HCT116 (cell line): ENCODE results near the gene TMEM117. TPM values are rescaled to one million over a fixed set of nuclear protein-coding genes. Genes with fewer than 3 reads are reported as not detected.

Experiments
- ATAC-seq: fragments of 200-7000 bp; cut with Tn5 transposase; 2 replicates; pipeline ENCODE4 v1.9.1; 2020; ENCODE audit warnings: mild to moderate bottlenecking, moderate library complexity
- BruUV-seq: library from RNA; stranded (reverse); fragments of 400-500 nt; replicated peaks from 2 replicates; lab custom pipeline; 2021; lab: Mats Ljungman, UMichigan
- CTCF ChIA-PET: fragments of 300-600 bp; sonication (Branson Sonifier 250); formaldehyde crosslinking; loops from one replicate; lab custom pipeline; 2021; ENCODE audit warnings: antibody characterized with exemption; lab: Charles Lee
- POLR2A ChIA-PET: fragments of 300-600, 350-600 bp; sonication (Branson Sonifier 250); formaldehyde crosslinking; loops from one replicate; lab custom pipeline; 2021; ENCODE audit warnings: antibody characterized with exemption; lab: Charles Lee
- RAD21 ChIA-PET, 2 experiments: fragments of 300-600 bp; sonication (Branson Sonifier 250); formaldehyde crosslinking; loops; one replicate each; lab custom pipeline; 2023; ENCODE audit warnings: low total read pairs in 2 of 2; ENCODE audit not compliant: uncharacterized antibody in 2 of 2, unreplicated experiment in 2 of 2, low non-redundant PET in 1 of 2; lab: Charles Lee
- DNase-seq: peaks from one replicate; pipeline ENCODE4 v3.0.0-alpha.2; 2010; ENCODE audit warnings: low read depth, low spot score
- H2AFZ ChIP-seq: fragments of 200-600 bp; shearing (Covaris generic), sonication (generic); 2 replicates; pipeline ENCODE4 v1.6.1; 2017; ENCODE audit warnings: low read depth, mixed run types, mixed read lengths, antibody characterized with exemption, low read length; ENCODE audit not compliant: poor library complexity, severe bottlenecking
- H3K27ac ChIP-seq: 2 replicates; pipeline ENCODE4 v1.5.1; 2012; ENCODE audit warnings: low read depth, low read length
- H3K27me3 ChIP-seq: fragments of 200-600 bp; sonication (generic); 2 replicates; pipeline ENCODE4 v1.6.1; 2016; ENCODE audit warnings: mixed run types, low read length, mixed read lengths; ENCODE audit not compliant: insufficient read depth
- H3K36me3 ChIP-seq, 2 experiments: fragments of 200-500 bp in 1 of 2; fragments of 200-600 bp in 1 of 2; sonication (Bioruptor generic) in 1 of 2; sonication (generic) in 1 of 2; 2 replicates each; pipeline versions ENCODE4 v1.5.1 to v1.6.1; 2014 to 2016; ENCODE audit warnings: low read length in 2 of 2, inconsistent platforms in 1 of 2, mixed read lengths in 1 of 2, mixed run types in 1 of 2; ENCODE audit not compliant: insufficient read depth in 2 of 2, control insufficient read depth in 1 of 2
- H3K4me1 ChIP-seq, 2 experiments: fragments of 200-600 bp in 1 of 2; sonication (generic) in 1 of 2; 2 replicates each; pipeline versions ENCODE4 v1.5.1 to v1.6.1; 2012 to 2017; ENCODE audit warnings: low read length in 2 of 2, inconsistent platforms in 1 of 2, mild to moderate bottlenecking in 1 of 2, mixed read lengths in 1 of 2, mixed run types in 1 of 2, moderate library complexity in 1 of 2; ENCODE audit not compliant: insufficient read depth in 2 of 2, control insufficient read depth in 1 of 2
- H3K4me2 ChIP-seq: fragments of 200-600 bp; sonication (generic); 2 replicates; pipeline ENCODE4 v1.6.1; 2017; ENCODE audit warnings: mixed run types, low read length, mixed read lengths
- H3K4me3 ChIP-seq, 2 experiments: fragments of 200-600 bp in 1 of 2; sonication (generic) in 1 of 2; replicated peaks in 1 of 2; 2 replicates each; pipeline ENCODE4 v1.5.1; 2011 to 2016; ENCODE audit warnings: low read length in 2 of 2, control low read depth in 1 of 2, low read depth in 1 of 2, mild to moderate bottlenecking in 1 of 2, mixed read lengths in 1 of 2, mixed run types in 1 of 2
- H3K79me2 ChIP-seq: fragments of 200-600 bp; sonication (generic); 2 replicates; pipeline ENCODE4 v1.6.1; 2017; ENCODE audit warnings: mild to moderate bottlenecking, mixed run types, low read length, moderate library complexity, mixed read lengths; ENCODE audit not compliant: insufficient read depth
- H3K9ac ChIP-seq: fragments of 200-600 bp; sonication (generic); 2 replicates; pipeline ENCODE4 v1.6.1; 2016; ENCODE audit warnings: low read length, mixed read lengths
- H3K9me2 ChIP-seq: fragments of 200-600 bp; sonication (generic), shearing (Covaris generic); 2 replicates; pipeline ENCODE4 v1.6.1; 2017; ENCODE audit warnings: mixed run types, mild to moderate bottlenecking, moderate library complexity; ENCODE audit not compliant: insufficient read depth
- H3K9me3 ChIP-seq, 2 experiments: fragments of 200-500 bp in 1 of 2; fragments of 200-600 bp in 1 of 2; sonication (Bioruptor generic) in 1 of 2; sonication (generic) in 1 of 2; 2 replicates each; pipeline ENCODE4 v1.6.1; 2014 to 2017; ENCODE audit warnings: low read length in 2 of 2, mixed read lengths in 2 of 2, inconsistent platforms in 1 of 2, low read depth in 1 of 2, mild to moderate bottlenecking in 1 of 2, mixed run types in 1 of 2, moderate library complexity in 1 of 2; ENCODE audit not compliant: control insufficient read depth in 1 of 2, insufficient read depth in 1 of 2
- H4K20me1 ChIP-seq: fragments of 200-600 bp; sonication (generic), shearing (Covaris generic); 2 replicates; pipeline ENCODE4 v1.6.1; 2017; ENCODE audit warnings: mixed run types, mild to moderate bottlenecking, moderate library complexity; ENCODE audit not compliant: insufficient read depth
- CBX3 ChIP-seq: IDR thresholded peaks from 2 replicates; pipeline ENCODE4 v1.6.1; 2012; ENCODE audit warnings: low read depth
- CEBPB ChIP-seq: IDR thresholded peaks from 2 replicates; pipeline ENCODE4 v1.6.1; 2012; ENCODE audit warnings: low read depth
- EGR1 ChIP-seq: IDR thresholded peaks from 2 replicates; pipeline ENCODE4 v1.6.1; 2012; ENCODE audit warnings: low read depth
- ELF1 ChIP-seq: IDR thresholded peaks from 2 replicates; pipeline ENCODE4 v1.6.1; 2012; ENCODE audit warnings: low read depth, borderline replicate concordance
- EZH2 ChIP-seq: fragments of 200-600 bp; sonication (generic); IDR thresholded peaks from 2 replicates; pipeline ENCODE4 v1.6.1; 2017; ENCODE audit warnings: antibody characterized with exemption, mixed run types
- EZH2phosphoT487 ChIP-seq: fragments of 200-600 bp; IDR thresholded peaks from 2 replicates; pipeline ENCODE4 v1.6.1; 2018; ENCODE audit warnings: antibody characterized with exemption, borderline replicate concordance
- SP1 ChIP-seq: IDR thresholded peaks from 2 replicates; pipeline ENCODE4 v1.6.1; 2012; ENCODE audit warnings: low read depth
- SRF ChIP-seq: IDR thresholded peaks from 2 replicates; pipeline ENCODE4 v1.6.1; 2012; ENCODE audit warnings: low read depth
- TCF7L2 ChIP-seq: IDR thresholded peaks from 2 replicates; pipeline ENCODE4 v1.7.0; 2011; ENCODE audit warnings: borderline replicate concordance, inconsistent platforms; ENCODE audit not compliant: insufficient read depth, insufficient read length; ENCODE audit errors: extremely low read depth
- ZNF274 ChIP-seq: fragments of 200-500 bp; sonication (Bioruptor generic); IDR thresholded peaks from 2 replicates; pipeline ENCODE4 v1.6.1; 2014; ENCODE audit warnings: mild to moderate bottlenecking, low read depth, low read length, inconsistent platforms
- intact Hi-C: fragments of 100-400 bp; cut with micrococcal nuclease; formaldehyde crosslinking; loops from 2 replicates; pipeline ENCODE4 v1.10.0; 2022
- total RNA-seq: library from RNA; stranded (reverse); gene quantifications from one replicate; pipeline ENCODE4 v1.2.1, GENCODE V29; 2021; ENCODE audit not compliant: unreplicated experiment
- TF ChIP-seq, protein P1 (sequence below): IDR thresholded peaks from 2 replicates; pipeline ENCODE4 v1.6.1; 2012
- TF ChIP-seq, protein P2 (sequence below): IDR thresholded peaks from 2 replicates; pipeline ENCODE4 v1.6.1; 2011; ENCODE audit warnings: mild to moderate bottlenecking, low read length, moderate library complexity; ENCODE audit not compliant: insufficient replicate concordance; ENCODE audit errors: extremely low read depth

Gene TMEM117
- total RNA-seq, 1 experiment from 2014 or later, result 3.6 TPM

DNA sequence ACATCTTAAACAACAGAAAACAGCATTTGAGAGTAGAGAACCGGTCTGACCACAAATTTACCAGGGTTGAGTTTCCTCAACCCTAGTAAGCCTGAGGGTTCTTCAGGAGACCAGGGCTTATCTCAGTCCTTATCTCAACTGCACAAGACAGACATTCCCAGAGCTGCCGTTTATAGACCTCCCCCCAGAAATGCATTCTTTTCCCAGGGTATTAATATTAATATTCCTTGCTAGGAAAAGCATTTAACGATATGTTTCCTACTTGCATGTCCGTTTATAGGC lies 12.3 kb downstream of the TMEM117 start:
- Histone ChIP-seq H3K4me2 (no peak overlapping the region), H3K9me3 (no peaks in the 10 kb centered on the region), H3K9ac (no peak overlapping the region), H3K9me2 (no peaks in the 10 kb centered on the region), H3K79me2 (no peaks in the 10 kb centered on the region), H3K27ac (no peak overlapping the region), H3K36me3 (no peaks in the 10 kb centered on the region), H4K20me1 (no peaks in the 10 kb centered on the region), H3K27me3 (no peaks in the 10 kb centered on the region), H2AFZ (no peak overlapping the region), H3K4me1 (peaks cover 0 to 9% of the 10 kb centered on the region in 2 experiments; a peak in 3 of 4 replicates), H3K4me3 (no peak overlapping the region)
- RAD21 ChIA-PET, result no interaction called here
- no TSS peak for BruUV-seq
- intact Hi-C loops, result no loop called here
- CTCF ChIA-PET, result no interaction called here
- POLR2A ChIA-PET, result no interaction called here
- ATAC-seq (no peak), DNase-seq (no peak)
- TF ChIP-seq, protein P1, sequence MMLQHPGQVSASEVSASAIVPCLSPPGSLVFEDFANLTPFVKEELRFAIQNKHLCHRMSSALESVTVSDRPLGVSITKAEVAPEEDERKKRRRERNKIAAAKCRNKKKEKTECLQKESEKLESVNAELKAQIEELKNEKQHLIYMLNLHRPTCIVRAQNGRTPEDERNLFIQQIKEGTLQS, result no peak
- no peak for TF ChIP-seq ZNF274
- no peak for TF ChIP-seq CEBPB
- no peak for TF ChIP-seq SP1
- no peak for TF ChIP-seq EZH2phosphoT487
- no peak for TF ChIP-seq EGR1
- TF ChIP-seq TCF7L2, result no peak
- no peak for TF ChIP-seq SRF
- TF ChIP-seq ELF1, result no peak
- no peak for TF ChIP-seq CBX3

DNA sequence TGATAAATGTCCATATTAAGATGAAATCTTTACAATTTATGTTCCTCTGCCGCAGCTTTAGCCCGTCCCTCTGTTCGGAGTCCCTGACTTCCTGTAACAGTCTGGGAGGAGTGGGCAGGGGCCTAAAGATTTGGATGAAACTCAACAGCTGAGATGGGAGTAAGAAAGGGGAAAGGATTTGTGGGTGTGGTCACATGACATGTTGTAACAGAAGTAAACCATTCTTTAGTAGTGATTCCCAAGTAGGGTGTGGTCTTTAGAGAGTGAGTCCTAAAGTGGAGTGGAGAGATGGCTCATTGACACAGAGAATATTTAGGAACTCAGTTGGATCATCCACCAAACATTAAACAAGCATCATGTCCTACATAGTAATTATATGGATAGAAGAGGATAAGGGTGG lies 12.9 kb downstream of the TMEM117 start:
- peaks cover 0 to 9% of the 10 kb centered on the region in 2 experiments; a peak in 3 of 4 replicates for H3K4me1 ChIP-seq
- TF ChIP-seq SP1, result no peak
- no peak for TF ChIP-seq EGR1
- TF ChIP-seq EZH2, result no peak
- TF ChIP-seq, protein P1, result no peak
- TF ChIP-seq, protein P2, sequence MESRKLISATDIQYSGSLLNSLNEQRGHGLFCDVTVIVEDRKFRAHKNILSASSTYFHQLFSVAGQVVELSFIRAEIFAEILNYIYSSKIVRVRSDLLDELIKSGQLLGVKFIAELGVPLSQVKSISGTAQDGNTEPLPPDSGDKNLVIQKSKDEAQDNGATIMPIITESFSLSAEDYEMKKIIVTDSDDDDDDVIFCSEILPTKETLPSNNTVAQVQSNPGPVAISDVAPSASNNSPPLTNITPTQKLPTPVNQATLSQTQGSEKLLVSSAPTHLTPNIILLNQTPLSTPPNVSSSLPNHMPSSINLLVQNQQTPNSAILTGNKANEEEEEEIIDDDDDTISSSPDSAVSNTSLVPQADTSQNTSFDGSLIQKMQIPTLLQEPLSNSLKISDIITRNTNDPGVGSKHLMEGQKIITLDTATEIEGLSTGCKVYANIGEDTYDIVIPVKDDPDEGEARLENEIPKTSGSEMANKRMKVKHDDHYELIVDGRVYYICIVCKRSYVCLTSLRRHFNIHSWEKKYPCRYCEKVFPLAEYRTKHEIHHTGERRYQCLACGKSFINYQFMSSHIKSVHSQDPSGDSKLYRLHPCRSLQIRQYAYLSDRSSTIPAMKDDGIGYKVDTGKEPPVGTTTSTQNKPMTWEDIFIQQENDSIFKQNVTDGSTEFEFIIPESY, result no peak
- TF ChIP-seq TCF7L2, result no peak
- no peak for TF ChIP-seq CEBPB
- no peaks in the 10 kb centered on the region for H4K20me1 ChIP-seq
- H3K9ac ChIP-seq, result no peak overlapping the region
- H3K9me3 ChIP-seq, result no peaks in the 10 kb centered on the region
- CTCF ChIA-PET, result no interaction called here
- no peak for DNase-seq
- RAD21 ChIA-PET, result no interaction called here
- no peaks in the 10 kb centered on the region for H3K27me3 ChIP-seq
- H3K36me3 ChIP-seq, result no peaks in the 10 kb centered on the region
- no TSS peak for BruUV-seq
- no peak for ATAC-seq
- H3K9me2 ChIP-seq, result no peaks in the 10 kb centered on the region
- intact Hi-C loops, result no loop called here
- no peaks in the 10 kb centered on the region for H3K79me2 ChIP-seq
- H3K27ac ChIP-seq, result no peak overlapping the region
- no peak overlapping the region for H2AFZ ChIP-seq
- no peak overlapping the region for H3K4me2 ChIP-seq
- no peak overlapping the region for H3K4me3 ChIP-seq
- POLR2A ChIA-PET, result no interaction called here
